Keratinocyte (primary cell): Measurements from ENCODE around the gene KCNN1. TPM values are rescaled to one million over a fixed set of nuclear protein-coding genes. Genes with fewer than 3 reads are reported as not detected.

Experiments
- DNase-seq: peaks from one replicate; pipeline ENCODE4 v3.0.0-alpha.2; 2011; ENCODE audit warnings: low read depth, missing footprints, low spot score
- FAIRE-seq: peaks from 2 replicates; lab custom pipeline; 2011; peaks lifted over from hg19 to GRCh38; lab: Jason Lieb, UNC
- H2AFZ ChIP-seq: 2 replicates; pipeline ENCODE4 v1.6.0; 2012; ENCODE audit warnings: low read length, control low read depth, inconsistent platforms; ENCODE audit not compliant: control insufficient read depth
- H3K27ac ChIP-seq: 2 replicates; pipeline ENCODE4 v1.5.1; 2011; ENCODE audit warnings: low read length; ENCODE audit not compliant: control insufficient read depth, insufficient read depth
- H3K27me3 ChIP-seq: 3 replicates; pipeline ENCODE4 v1.6.0; 2011; ENCODE audit warnings: low read length; ENCODE audit not compliant: control insufficient read depth, insufficient read depth; ENCODE audit errors: extremely low read depth
- H3K36me3 ChIP-seq, 2 experiments: 2 replicates in 1 of 2; 3 replicates in 1 of 2; pipeline ENCODE4 v1.5.1; 2011; ENCODE audit warnings: low read length in 2 of 2, mild to moderate bottlenecking in 1 of 2; ENCODE audit not compliant: control insufficient read depth in 2 of 2, insufficient read depth in 2 of 2; ENCODE audit errors: extremely low read depth in 1 of 2
- H3K4me1 ChIP-seq: 3 replicates; pipeline ENCODE4 v1.5.1; 2011; ENCODE audit warnings: low read length; ENCODE audit not compliant: control insufficient read depth, insufficient read depth; ENCODE audit errors: extremely low read depth
- H3K4me2 ChIP-seq: 3 replicates; pipeline ENCODE4 v1.6.0; 2011; ENCODE audit warnings: low read depth, low read length; ENCODE audit not compliant: control insufficient read depth, insufficient read depth; ENCODE audit errors: extremely low read depth
- H3K4me3 ChIP-seq, 3 experiments: fragments of 200-600 bp in 1 of 3; sonication (generic) in 1 of 3; 2 replicates in 2 of 3; 3 replicates in 1 of 3; pipeline ENCODE4 v1.5.1; 2011 to 2016; ENCODE audit warnings: low read length in 3 of 3, mild to moderate bottlenecking in 3 of 3, control low read depth in 2 of 3, inconsistent platforms in 1 of 3, low read depth in 1 of 3, mixed read lengths in 1 of 3, mixed run types in 1 of 3, moderate library complexity in 1 of 3; ENCODE audit not compliant: control insufficient read depth in 2 of 3, insufficient read depth in 2 of 3; ENCODE audit errors: extremely low read depth in 1 of 3
- H3K79me2 ChIP-seq: 2 replicates; pipeline ENCODE4 v1.6.0; 2012; ENCODE audit warnings: low read length; ENCODE audit not compliant: control insufficient read depth, insufficient read depth
- H3K9ac ChIP-seq: 3 replicates; pipeline ENCODE4 v1.6.0; 2011; ENCODE audit warnings: low read length; ENCODE audit not compliant: control insufficient read depth, insufficient read depth; ENCODE audit errors: extremely low read depth
- H3K9me1 ChIP-seq: 3 replicates; pipeline ENCODE4 v1.6.0; 2011; ENCODE audit warnings: low read length; ENCODE audit not compliant: control insufficient read depth, insufficient read depth; ENCODE audit errors: extremely low read depth
- H3K9me3 ChIP-seq: 2 replicates; pipeline ENCODE4 v1.5.1; 2012; ENCODE audit warnings: low read depth, low read length; ENCODE audit not compliant: control insufficient read depth
- H4K20me1 ChIP-seq: 3 replicates; pipeline ENCODE4 v1.6.0; 2011; ENCODE audit warnings: low read length; ENCODE audit not compliant: control insufficient read depth, insufficient read depth; ENCODE audit errors: extremely low read depth
- CTCF ChIP-seq, 3 experiments: IDR thresholded peaks in 1 of 3; conservative IDR thresholded peaks in 1 of 3; optimal IDR thresholded peaks in 1 of 3; 2 replicates in 2 of 3; 3 replicates in 1 of 3; pipeline versions ENCODE3 to v1.5.1; 2011; ENCODE audit warnings: low read length in 3 of 3, mild to moderate bottlenecking in 3 of 3, moderate library complexity in 2 of 3, control low read depth in 1 of 3, inconsistent platforms in 1 of 3; ENCODE audit not compliant: insufficient read depth in 2 of 3; ENCODE audit errors: extremely low read depth in 1 of 3
- EZH2 ChIP-seq: IDR thresholded peaks from one replicate; pipeline ENCODE4 v1.6.1; 2012; ENCODE audit warnings: inconsistent platforms, mild to moderate bottlenecking, low read length, moderate library complexity
- dilution Hi-C: fragments of 300-500 bp; cut with MboI; formaldehyde crosslinking; loops from one replicate; pipeline ENCODE4 v1.7.0; 2020; ENCODE audit warnings: low sequenced_read_pairs; ENCODE audit not compliant: extremely low pct_ligation_motif_present
- polyA plus RNA-seq, 5 experiments: library from polyadenylated mRNA; depleted of rRNA in 3 of 5; stranded (reverse) in 3 of 5; stranded (forward) in 1 of 5; unstranded in 1 of 5; fragments of >200 nt; gene quantifications; 1 replicate in 1 of 5; 2 replicates in 3 of 5; 3 replicates in 1 of 5; pipeline versions ENCODE4 v1.2.1 to v1.2.3, GENCODE V29; 2011 to 2012; ENCODE audit warnings: missing spikeins in 2 of 5, low read depth in 1 of 5, low replicate concordance in 1 of 5

The KCNN1 gene
- polyA plus RNA-seq, 1 donor (not counting 4 experiments of a cell fraction or from before 2014, with no cell fraction given): not detected

- Histone ChIP-seq H3K9me3 (no peaks in the 10 kb centered on the region), H4K20me1 (no peaks in the 10 kb centered on the region), H3K9me1 (no peaks in the 10 kb centered on the region), H3K36me3 (no peaks in the 10 kb centered on the region), H2AFZ (no peak overlapping the region), H3K4me3 (no peak overlapping the region), H3K27ac (no peak overlapping the region), H3K9ac (no peak overlapping the region), H3K79me2 (no peaks in the 10 kb centered on the region), H3K4me2 (no peak overlapping the region), H3K4me1 (no peaks in the 10 kb centered on the region), H3K27me3 (peaks cover 19% of the 10 kb centered on the region)
- TF ChIP-seq CTCF (optimal IDR thresholded peaks at IDR 0.05 in 1 of 3, IDR thresholded peaks at IDR 0.05 in 1 of 3, conservative IDR thresholded peaks at IDR 0.05 in 1 of 3; ENCODE audit: extremely low read depth in 1 of 3, insufficient read depth in 2 of 3, low read length in 3 of 3) (no peak), EZH2 (no peak)
- dilution Hi-C loops: no loop called here
- DNase-seq (no peak), FAIRE-seq (no peak)
Measured at GRCh38 chr19:17957885-17958284, 9.0 kb upstream of the KCNN1 start.

- Histone ChIP-seq H3K36me3 (no peaks in the 10 kb centered on the region), H3K79me2 (no peaks in the 10 kb centered on the region), H3K4me3 (no peak overlapping the region), H3K27me3 (peaks cover 37% of the 10 kb centered on the region), H3K4me1 (no peaks in the 10 kb centered on the region), H3K9me3 (no peaks in the 10 kb centered on the region), H3K27ac (no peak overlapping the region), H3K9ac (no peak overlapping the region), H3K4me2 (no peak overlapping the region), H3K9me1 (no peaks in the 10 kb centered on the region), H4K20me1 (no peaks in the 10 kb centered on the region), H2AFZ (no peak overlapping the region)
- FAIRE-seq: no peak
- TF ChIP-seq EZH2 (no peak), CTCF (optimal IDR thresholded peaks at IDR 0.05 in 1 of 3, IDR thresholded peaks at IDR 0.05 in 1 of 3, conservative IDR thresholded peaks at IDR 0.05 in 1 of 3; ENCODE audit: extremely low read depth in 1 of 3, insufficient read depth in 2 of 3, low read length in 3 of 3) (no peak)
- dilution Hi-C loops: no loop called here
- no peak for DNase-seq
Measured at GRCh38 chr19:17963936-17964691, 2.8 kb upstream of the KCNN1 start.
